GM12878 (cell line): Measurements from ENCODE around the gene PIK3R5. TPM values are rescaled to one million over a fixed set of nuclear protein-coding genes. Genes with fewer than 3 reads are reported as not detected.

Source experiments
- ATAC-seq: fragments of 200-7000 bp; cut with Tn5 transposase; 3 replicates; pipeline ENCODE4 v1.9.1; 2020; ENCODE audit warnings: mild to moderate bottlenecking, moderate library complexity
- BruUV-seq: library from RNA; stranded (reverse); fragments of 400-500 nt; replicated peaks from 2 replicates; lab custom pipeline; 2021; lab: Mats Ljungman, UMichigan
- CTCF ChIA-PET: fragments of 300-600 bp; sonication (Branson Sonifier 250); formaldehyde crosslinking; extraction: SDS; loops from one replicate; lab custom pipeline; 2021; ENCODE audit warnings: inconsistent platforms; lab: Yijun Ruan, JAX
- POLR2A ChIA-PET: fragments of 350-600 bp; formaldehyde crosslinking; extraction: SDS; loops from one replicate; lab custom pipeline; 2021; ENCODE audit warnings: inconsistent platforms; lab: Charles Lee
- RAD21 ChIA-PET: fragments of 300-600 bp; sonication (Branson Sonifier 250); formaldehyde crosslinking; loops from one replicate; lab custom pipeline; 2023; ENCODE audit warnings: antibody characterized with exemption; ENCODE audit not compliant: unreplicated experiment; lab: Charles Lee
- SMC1A ChIA-PET: fragments of 300-600 bp; sonication (Branson Sonifier 250); formaldehyde crosslinking; loops from one replicate; lab custom pipeline; 2023; ENCODE audit not compliant: unreplicated experiment, uncharacterized antibody; lab: Charles Lee
- DNase-seq: peaks from one replicate; pipeline ENCODE4 v3.0.0-alpha.2; 2011; ENCODE audit warnings: low read depth, low spot score
- FAIRE-seq: peaks from 3 replicates; lab custom pipeline; 2011; peaks lifted over from hg19 to GRCh38; lab: Jason Lieb, UNC
- H2AFZ ChIP-seq: 2 replicates; pipeline ENCODE4 v1.6.0; 2011; ENCODE audit warnings: low read depth, low read length, control low read depth; ENCODE audit not compliant: control insufficient read depth
- H3K27ac ChIP-seq: 2 replicates; pipeline ENCODE4 v1.5.1; 2011; ENCODE audit warnings: control low read depth; ENCODE audit not compliant: control insufficient read depth, insufficient read depth
- H3K27me3 ChIP-seq, 2 experiments: replicated peaks in 1 of 2; 2 replicates each; pipeline versions ENCODE4 v1.6.0 to v1.6.1; 2011; ENCODE audit warnings: low read length in 1 of 2; ENCODE audit not compliant: control insufficient read depth in 2 of 2, insufficient read depth in 2 of 2
- H3K36me3 ChIP-seq, 2 experiments: 2 replicates each; pipeline ENCODE4 v1.5.1; 2011; ENCODE audit warnings: low read length in 1 of 2; ENCODE audit not compliant: control insufficient read depth in 2 of 2, insufficient read depth in 2 of 2
- H3K4me1 ChIP-seq: 2 replicates; pipeline ENCODE4 v1.6.1; 2011; ENCODE audit warnings: mild to moderate bottlenecking, low read length, moderate library complexity, mixed read lengths; ENCODE audit not compliant: control insufficient read depth, insufficient read depth
- H3K4me2 ChIP-seq: 2 replicates; pipeline ENCODE4 v1.6.0; 2011; ENCODE audit warnings: control low read depth; ENCODE audit not compliant: control insufficient read depth, insufficient read depth
- H3K4me3 ChIP-seq: fragments of 200-600 bp; sonication (generic); 2 replicates; pipeline ENCODE4 v1.5.1; 2016
- H3K79me2 ChIP-seq: 2 replicates; pipeline ENCODE4 v1.6.0; 2011; ENCODE audit warnings: low read length; ENCODE audit not compliant: control insufficient read depth, insufficient read depth
- H3K9ac ChIP-seq: 2 replicates; pipeline ENCODE4 v1.8.0; 2011; ENCODE audit warnings: low read length, control low read depth, mixed read lengths; ENCODE audit not compliant: control insufficient read depth, insufficient read depth
- H3K9me3 ChIP-seq: replicated peaks from 3 replicates; pipeline ENCODE4 v1.5.1; 2011; ENCODE audit warnings: mild to moderate bottlenecking, low read length; ENCODE audit not compliant: control insufficient read depth, insufficient read depth
- H4K20me1 ChIP-seq: 2 replicates; pipeline ENCODE4 v1.6.0; 2011; ENCODE audit not compliant: control insufficient read depth, insufficient read depth
- CHD2 ChIP-seq: IDR thresholded peaks from 2 replicates; pipeline ENCODE4 v1.6.1; 2011; ENCODE audit warnings: low read depth, low read length, improper control_type of control experiment, borderline replicate concordance
- FOXM1 ChIP-seq: IDR thresholded peaks from 2 replicates; pipeline ENCODE4 v1.6.1; 2012; ENCODE audit warnings: low read depth, mild to moderate bottlenecking, inconsistent platforms, low read length, moderate library complexity
- MEF2A ChIP-seq: IDR thresholded peaks from 2 replicates; pipeline ENCODE4 v1.6.1; 2011; ENCODE audit warnings: low read depth, mild to moderate bottlenecking, low read length, moderate library complexity; ENCODE audit not compliant: insufficient read depth
- MEF2B ChIP-seq: fragments of 450-650 bp; IDR thresholded peaks from 2 replicates; pipeline ENCODE4 v1.6.1; 2018; ENCODE audit warnings: mild to moderate bottlenecking, moderate library complexity; ENCODE audit not compliant: partially characterized antibody, poor library complexity, severe bottlenecking
- MYB ChIP-seq: fragments of 150-350 bp; IDR thresholded peaks from 2 replicates; pipeline ENCODE4 v1.6.1; 2014; ENCODE audit warnings: mild to moderate bottlenecking, low read depth, low read length, borderline replicate concordance
- NR2C2 ChIP-seq: IDR thresholded peaks from 2 replicates; pipeline ENCODE4 v1.6.1; 2011; ENCODE audit warnings: borderline replicate concordance, low read depth; ENCODE audit not compliant: control insufficient read depth, insufficient read length
- NR2F1 ChIP-seq: fragments of 450-650 bp; conservative IDR thresholded peaks from 2 replicates; pipeline ENCODE4 v1.6.1; 2017; ENCODE audit warnings: mild to moderate bottlenecking
- SIX5 ChIP-seq: IDR thresholded peaks from 2 replicates; pipeline ENCODE4 v1.6.1; 2011; ENCODE audit warnings: mild to moderate bottlenecking, low read depth, low read length, moderate library complexity; ENCODE audit not compliant: severe bottlenecking
- SMARCA5 ChIP-seq: fragments of 450-650 bp; IDR thresholded peaks from 2 replicates; pipeline ENCODE4 v1.6.1; 2017; ENCODE audit warnings: mild to moderate bottlenecking
- SMC3 ChIP-seq: IDR thresholded peaks from 2 replicates; pipeline ENCODE4 v1.6.1; 2011; ENCODE audit warnings: low read length, improper control_type of control experiment, borderline replicate concordance
- TARDBP ChIP-seq: IDR thresholded peaks from 2 replicates; pipeline ENCODE4 v1.6.1; 2016; ENCODE audit warnings: borderline replicate concordance
- YY1 ChIP-seq: IDR thresholded peaks from 2 replicates; pipeline ENCODE4 v1.6.1; 2011; ENCODE audit warnings: low read depth, mild to moderate bottlenecking, low read length
- ZBED1 ChIP-seq: IDR thresholded peaks from 2 replicates; pipeline ENCODE4 v1.6.1; 2016; ENCODE audit warnings: borderline replicate concordance
- ZBTB40 ChIP-seq: fragments of 450-650 bp; IDR thresholded peaks from 2 replicates; pipeline ENCODE4 v1.6.1; 2016; ENCODE audit warnings: mild to moderate bottlenecking, moderate library complexity, borderline replicate concordance
- ZZZ3 ChIP-seq: IDR thresholded peaks from 2 replicates; pipeline ENCODE4 v1.6.1; 2011; ENCODE audit warnings: low read depth; ENCODE audit not compliant: control insufficient read depth, insufficient read length
- WGBS: methylation state at CpG from one replicate; pipeline ENCODE4 v1.1.6; 2016; ENCODE audit warnings: low lambda C conversion rate; ENCODE audit not compliant: insufficient replicate concordance, insufficient coverage; ENCODE audit errors: missing lambda C conversion rate; 5-methylcytosine and 5-hydroxymethylcytosine counted together
- in situ Hi-C: fragments of 300-500 bp; cut with MboI; formaldehyde crosslinking; loops from 9 replicates; pipeline ENCODE4 v1.14.3; 2018; ENCODE audit warnings: mixed read lengths
- intact Hi-C: fragments of 100-400 bp; cut with micrococcal nuclease; formaldehyde crosslinking; loops from one replicate; pipeline ENCODE4 v1.14.2; 2022; ENCODE audit not compliant: unreplicated experiment
- polyA plus RNA-seq, 11 experiments: library from polyadenylated mRNA; depleted of rRNA in 4 of 11; unstranded in 6 of 11; stranded (reverse) in 5 of 11; fragments of >200 nt; fragmentation: Nextera tagmentation in 4 of 11; fragmentation: Illumina TruSeq in 1 of 11; extraction: Ambion mirVana in 4 of 11; extraction: Trizol in 1 of 11; gene quantifications; 1 replicate in 1 of 11; 2 replicates in 10 of 11; pipeline versions ENCODE4 v1.2.1 to v1.2.3, GENCODE V29; 2011 to 2016; ENCODE audit warnings: inconsistent platforms in 2 of 11, missing spikeins in 2 of 11, low read depth in 1 of 11
- total RNA-seq, 4 experiments: library from RNA; depleted of rRNA in 3 of 4; stranded (reverse); fragments of >200 nt in 3 of 4; fragmentation: Illumina TruSeq in 1 of 4; extraction: Trizol in 1 of 4; gene quantifications; 2 replicates each; pipeline versions ENCODE4 v1.2.1 to v1.2.3, GENCODE V29; 2013 to 2021
- TF ChIP-seq, protein P1 (sequence below): fragments of 150-350 bp; IDR thresholded peaks from 2 replicates; pipeline ENCODE4 v1.6.1; 2014; ENCODE audit warnings: mild to moderate bottlenecking, low read depth, low read length
- TF ChIP-seq, protein P2 (sequence below): IDR thresholded peaks from 2 replicates; pipeline ENCODE4 v1.6.1; 2011; ENCODE audit warnings: low read depth, low read length, improper control_type of control experiment, borderline replicate concordance
- TF ChIP-seq, protein P3 (sequence below): IDR thresholded peaks from 2 replicates; pipeline ENCODE4 v1.6.1; 2012; ENCODE audit warnings: low read depth, low read length, improper control_type of control experiment

The PIK3R5 gene
- total and polyA plus RNA-seq, 10 of the 15 experiments (the other 5 are each of a cell fraction or from before 2014, with no cell fraction given): 9.5 to 50.8 (median 35.5) TPM

GRCh38 chr17:8925808-8926207 lies 39.7 kb downstream of the PIK3R5 start:
- H3K79me2 ChIP-seq: peaks cover 47% of the 10 kb centered on the region
- TF ChIP-seq TARDBP: no peak
- TF ChIP-seq ZBED1: no peak
- TF ChIP-seq SMC3: no peak
- no peak for TF ChIP-seq YY1
- no peak for TF ChIP-seq MEF2B
- no peak for TF ChIP-seq MYB
- TF ChIP-seq CHD2: no peak
- TF ChIP-seq MEF2A: no peak
- TF ChIP-seq FOXM1: no peak
- no peak for TF ChIP-seq NR2C2
- TF ChIP-seq, protein P1, sequence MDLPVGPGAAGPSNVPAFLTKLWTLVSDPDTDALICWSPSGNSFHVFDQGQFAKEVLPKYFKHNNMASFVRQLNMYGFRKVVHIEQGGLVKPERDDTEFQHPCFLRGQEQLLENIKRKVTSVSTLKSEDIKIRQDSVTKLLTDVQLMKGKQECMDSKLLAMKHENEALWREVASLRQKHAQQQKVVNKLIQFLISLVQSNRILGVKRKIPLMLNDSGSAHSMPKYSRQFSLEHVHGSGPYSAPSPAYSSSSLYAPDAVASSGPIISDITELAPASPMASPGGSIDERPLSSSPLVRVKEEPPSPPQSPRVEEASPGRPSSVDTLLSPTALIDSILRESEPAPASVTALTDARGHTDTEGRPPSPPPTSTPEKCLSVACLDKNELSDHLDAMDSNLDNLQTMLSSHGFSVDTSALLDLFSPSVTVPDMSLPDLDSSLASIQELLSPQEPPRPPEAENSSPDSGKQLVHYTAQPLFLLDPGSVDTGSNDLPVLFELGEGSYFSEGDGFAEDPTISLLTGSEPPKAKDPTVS: no peak
- no peak for TF ChIP-seq ZZZ3
- TF ChIP-seq, protein P2, sequence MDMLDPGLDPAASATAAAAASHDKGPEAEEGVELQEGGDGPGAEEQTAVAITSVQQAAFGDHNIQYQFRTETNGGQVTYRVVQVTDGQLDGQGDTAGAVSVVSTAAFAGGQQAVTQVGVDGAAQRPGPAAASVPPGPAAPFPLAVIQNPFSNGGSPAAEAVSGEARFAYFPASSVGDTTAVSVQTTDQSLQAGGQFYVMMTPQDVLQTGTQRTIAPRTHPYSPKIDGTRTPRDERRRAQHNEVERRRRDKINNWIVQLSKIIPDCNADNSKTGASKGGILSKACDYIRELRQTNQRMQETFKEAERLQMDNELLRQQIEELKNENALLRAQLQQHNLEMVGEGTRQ: no peak
- TF ChIP-seq NR2F1: no peak
- TF ChIP-seq ZBTB40: no peak
- no peak for TF ChIP-seq SIX5
- TF ChIP-seq, protein P3, sequence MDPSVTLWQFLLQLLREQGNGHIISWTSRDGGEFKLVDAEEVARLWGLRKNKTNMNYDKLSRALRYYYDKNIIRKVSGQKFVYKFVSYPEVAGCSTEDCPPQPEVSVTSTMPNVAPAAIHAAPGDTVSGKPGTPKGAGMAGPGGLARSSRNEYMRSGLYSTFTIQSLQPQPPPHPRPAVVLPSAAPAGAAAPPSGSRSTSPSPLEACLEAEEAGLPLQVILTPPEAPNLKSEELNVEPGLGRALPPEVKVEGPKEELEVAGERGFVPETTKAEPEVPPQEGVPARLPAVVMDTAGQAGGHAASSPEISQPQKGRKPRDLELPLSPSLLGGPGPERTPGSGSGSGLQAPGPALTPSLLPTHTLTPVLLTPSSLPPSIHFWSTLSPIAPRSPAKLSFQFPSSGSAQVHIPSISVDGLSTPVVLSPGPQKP: no peak
- no peak for TF ChIP-seq SMARCA5

More at GRCh38 chr17:8925808-8926207, 39.7 kb downstream of the PIK3R5 start:
- ATAC-seq: no peak
- Histone ChIP-seq H3K4me3 (no peak overlapping the region), H3K4me1 (peaks cover 34% of the 10 kb centered on the region), H3K9me3 (peaks cover 54% of the 10 kb centered on the region), H3K36me3 (peaks cover 2 to 4% of the 10 kb centered on the region in 2 experiments; a peak in 3 of 4 replicates), H3K27me3 (no peaks in the 10 kb centered on the region), H3K4me2 (no peak overlapping the region), H4K20me1 (no peaks in the 10 kb centered on the region), H3K27ac (no peak overlapping the region), H3K9ac (no peak overlapping the region), H2AFZ (no peak overlapping the region)
- RAD21 ChIA-PET: interaction anchor here (1.1 to 1.6 kb wide), 3 partner anchors 17 to 25 kb away, joined by 3 to 10 read pairs (median 3); no protein-coding TSS in a partner anchor
- in situ Hi-C loops: no loop called here
- SMC1A ChIA-PET: interaction anchor here (1.1 to 7.3 kb wide), 7 partner anchors 13 to 38 kb away, joined by 3 to 63 read pairs (median 7); no protein-coding TSS in a partner anchor
- intact Hi-C loops: loop anchor here (2.0 kb wide), 1 partner anchor 13 kb away; no protein-coding TSS in a partner anchor
- FAIRE-seq: no peak
- WGBS: 100% methylated on average over 4 of the region's 4 CpGs
- POLR2A ChIA-PET: interaction anchor here (0.9 to 1.1 kb wide), 2 partner anchors 17 to 38 kb away, joined by 3 read pairs; no protein-coding TSS in a partner anchor
- DNase-seq: no peak
- CTCF ChIA-PET: no interaction called here
- no TSS peak for BruUV-seq
